ENCODE data around the gene CDH22.

- TF ChIP-seq CTCF (IDR thresholded peaks at IDR 0.05): no peak
- TF ChIP-seq POLR2A (IDR thresholded peaks at IDR 0.05): no peak
- no peak for TF ChIP-seq POLR2AphosphoS5 (IDR thresholded peaks at IDR 0.05; ENCODE audit: insufficient read depth in 1 of 2, low read depth in 1 of 2)
Observed at GRCh38 chr20:46243707-46244628, 64.3 kb downstream of the CDH22 start.
